Stimulated activated CD4-positive, alpha-beta T cell treated with anti-CD3 and anti-CD28 coated beads, Interleukin-15, amount 100 ng/mL, for 24 hours (primary cell): ENCODE measurements around the gene CRYAA.
"Not testable (repeated sequence)": the region's sequence is repeated elsewhere in the genome, so short reads cannot be mapped to it uniquely, and the experiment has no call there.

ENCODE experiments used
- DNase-seq: peaks from one replicate; pipeline ENCODE4 v3.0.0-alpha.2; 2020

CRYAA gene

DNA sequence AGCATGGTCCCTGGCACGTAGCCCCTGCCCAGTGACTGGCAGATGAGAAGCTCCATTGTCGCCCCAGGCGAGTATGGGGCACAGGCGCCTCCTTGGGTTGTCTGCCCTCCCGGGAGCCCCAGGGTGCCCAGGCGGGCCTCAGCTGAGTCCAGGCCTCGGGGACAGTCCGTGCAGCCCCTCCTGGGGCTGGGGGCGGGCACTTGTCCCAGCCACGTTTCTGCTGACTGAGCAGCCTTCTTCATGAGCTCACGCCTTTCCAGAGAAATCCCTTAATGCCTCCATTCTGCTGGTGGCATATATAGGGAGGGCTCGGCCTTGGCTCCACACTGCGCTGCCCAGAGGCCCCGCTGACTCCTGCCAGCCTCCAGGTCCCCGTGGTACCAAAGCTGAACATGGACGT is at the start of gene CRYAA:
Gene CRYAA, plus strand, starts transcription at position 301 of the 400 bp plus-strand sequence. Its CDS starts 92 bp downstream, at position 393.
- DNase-seq, result not testable (repeated sequence)

- DNase-seq, result not testable (repeated sequence)
Observed at GRCh38 chr21:43130094-43130493, 38.7 kb upstream of the CRYAA start.

GRCh38 chr21:43134520-43134919 is 34.3 kb upstream of the CRYAA start:
- DNase-seq, result not testable (repeated sequence)

GRCh38 chr21:43138944-43139343 is 29.9 kb upstream of the CRYAA start:
- DNase-seq, result not testable (repeated sequence)

- not testable (repeated sequence) for DNase-seq
Observed at GRCh38 chr21:43141407-43141806, 27.4 kb upstream of the CRYAA start.

DNA sequence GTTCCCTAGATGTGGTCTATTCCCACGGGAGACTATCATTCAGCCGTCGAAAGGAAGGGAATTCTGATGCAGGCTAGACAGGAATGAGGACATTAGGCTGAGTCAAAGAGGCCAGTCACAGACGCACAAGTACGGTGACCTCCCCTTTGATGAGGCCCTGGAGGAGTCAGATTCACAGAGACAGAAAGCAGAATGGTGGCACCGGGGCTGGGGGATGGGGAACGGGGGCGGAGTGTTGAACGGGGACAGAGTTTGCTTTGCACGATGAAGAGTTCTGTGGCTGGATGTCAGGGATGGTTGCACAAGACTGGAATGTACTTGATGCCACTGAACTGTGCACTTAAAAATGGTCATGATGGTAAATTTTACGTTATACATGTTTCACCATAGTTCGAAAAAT is 22.2 kb upstream of the CRYAA start:
- DNase-seq, result not testable (repeated sequence)

GRCh38 chr21:43147999-43148398 is 20.8 kb upstream of the CRYAA start:
- not testable (repeated sequence) for DNase-seq

DNA sequence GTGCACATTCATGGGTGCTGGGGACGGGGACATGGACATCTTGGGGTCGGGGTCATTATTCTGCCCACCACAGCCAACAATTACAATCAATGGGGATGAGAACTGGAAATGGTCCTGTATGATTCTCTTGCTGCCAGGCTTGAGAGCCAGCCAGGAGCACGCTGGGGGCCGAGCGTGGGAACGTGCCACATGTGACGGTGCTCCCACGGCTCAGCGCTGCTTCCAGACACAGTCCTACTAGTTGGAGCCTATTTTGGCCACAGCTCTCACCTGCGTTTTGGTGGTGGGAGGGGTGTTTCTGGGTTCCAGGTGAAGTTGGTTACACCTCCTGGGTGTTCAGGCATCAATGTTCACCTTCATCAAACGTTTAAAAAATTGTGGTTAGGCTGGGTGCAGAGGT is 19.5 kb upstream of the CRYAA start:
- not testable (repeated sequence) for DNase-seq

DNA sequence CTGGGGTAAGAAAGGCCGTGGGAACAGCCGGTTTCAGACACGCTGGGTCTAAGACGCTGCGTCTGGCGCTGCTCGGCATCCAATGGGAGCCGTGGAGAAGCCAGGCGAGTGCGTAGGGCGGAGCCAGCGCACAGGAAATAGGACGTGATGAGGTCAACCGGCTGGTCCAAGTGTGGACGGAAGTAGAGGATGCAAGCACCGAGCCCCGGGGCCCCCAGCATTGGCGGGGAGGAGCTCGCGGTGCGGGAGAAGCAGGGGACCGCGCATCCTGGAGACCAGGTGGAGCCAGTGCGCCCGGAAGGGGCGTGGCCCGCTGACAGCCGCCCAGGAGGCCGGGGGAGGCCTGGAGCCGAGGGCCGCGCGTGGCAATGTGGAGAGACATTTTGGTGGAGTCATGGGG is 15.2 kb upstream of the CRYAA start:
- DNase-seq, result not testable (repeated sequence)

GRCh38 chr21:43159279-43160175 is 9.3 kb upstream of the CRYAA start:
- not testable (repeated sequence) for DNase-seq

- DNase-seq, result not testable (repeated sequence)
Observed at GRCh38 chr21:43161826-43162707, 6.7 kb upstream of the CRYAA start.

- not testable (repeated sequence) for DNase-seq
Observed at GRCh38 chr21:43162708-43163205, 6.1 kb upstream of the CRYAA start.

- DNase-seq, result not testable (repeated sequence)
Observed at GRCh38 chr21:43164823-43165222, 4.0 kb upstream of the CRYAA start.

- DNase-seq, result not testable (repeated sequence)
Observed at GRCh38 chr21:43165734-43166133, 3.1 kb upstream of the CRYAA start.

DNA sequence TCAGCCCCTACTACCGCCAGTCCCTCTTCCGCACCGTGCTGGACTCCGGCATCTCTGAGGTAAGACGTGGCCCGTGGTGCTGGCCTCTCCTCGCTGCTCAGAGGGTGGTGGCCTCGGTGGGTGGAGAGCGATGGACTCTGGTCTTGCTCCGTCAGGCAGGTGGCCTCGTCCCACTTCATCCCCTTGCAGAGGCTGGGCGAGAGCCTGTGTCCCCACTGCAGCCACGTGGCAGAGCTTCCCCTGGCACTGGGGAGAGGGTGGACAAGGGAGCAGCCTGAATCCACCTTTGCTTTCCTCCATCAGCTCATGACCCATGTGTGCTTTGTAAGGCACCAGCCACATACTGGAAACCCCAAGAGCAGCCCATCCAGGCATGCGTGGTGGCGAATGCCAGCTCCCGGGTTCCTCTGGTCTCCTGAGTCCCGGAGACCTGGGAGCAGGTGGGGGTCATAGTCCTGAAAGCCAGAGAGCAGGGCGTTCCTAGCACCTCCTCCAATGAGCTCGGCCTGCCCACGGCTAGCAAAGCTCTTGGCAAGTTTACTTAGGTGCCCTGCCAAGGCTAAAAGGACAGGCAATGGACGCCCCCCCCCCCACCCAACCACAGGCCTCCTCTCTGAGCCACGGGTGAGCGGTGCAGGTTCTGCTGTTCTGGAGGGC is 550 bp downstream of the CRYAA start:
- DNase-seq, result not testable (repeated sequence)

GRCh38 chr21:43169891-43170290 is 1.1 kb downstream of the CRYAA start:
- DNase-seq, result not testable (repeated sequence)

GRCh38 chr21:43172812-43173211 is 4.0 kb downstream of the CRYAA start:
- not testable (repeated sequence) for DNase-seq

- DNase-seq, result not testable (repeated sequence)
Observed at GRCh38 chr21:43173438-43173837, 4.6 kb downstream of the CRYAA start.

- not testable (repeated sequence) for DNase-seq
Observed at GRCh38 chr21:43173930-43174329, 5.1 kb downstream of the CRYAA start.

DNA sequence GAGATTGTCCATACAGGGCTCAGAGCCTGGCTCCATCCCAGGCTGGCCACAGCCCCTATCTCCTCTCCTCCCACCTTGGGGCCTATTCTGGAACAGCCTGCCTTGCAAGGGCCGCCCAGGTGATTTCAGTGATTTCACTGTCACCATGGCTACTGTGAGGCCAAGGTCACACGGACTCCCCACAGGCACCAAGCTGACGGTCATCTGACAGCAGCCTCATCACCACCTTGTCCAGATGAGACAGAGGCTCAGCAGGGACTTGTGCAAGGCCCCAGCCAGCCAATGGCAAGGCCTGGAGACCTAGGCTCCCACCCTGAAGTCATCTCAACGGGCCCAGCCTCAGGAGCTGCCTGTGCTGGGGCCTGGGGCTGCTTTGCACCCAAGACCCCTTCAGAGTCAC is 6.2 kb downstream of the CRYAA start:
- not testable (repeated sequence) for DNase-seq

GRCh38 chr21:43176621-43177020 is 7.8 kb downstream of the CRYAA start:
- not testable (repeated sequence) for DNase-seq
